ENCODE data around the gene EIF3A.

DNA sequence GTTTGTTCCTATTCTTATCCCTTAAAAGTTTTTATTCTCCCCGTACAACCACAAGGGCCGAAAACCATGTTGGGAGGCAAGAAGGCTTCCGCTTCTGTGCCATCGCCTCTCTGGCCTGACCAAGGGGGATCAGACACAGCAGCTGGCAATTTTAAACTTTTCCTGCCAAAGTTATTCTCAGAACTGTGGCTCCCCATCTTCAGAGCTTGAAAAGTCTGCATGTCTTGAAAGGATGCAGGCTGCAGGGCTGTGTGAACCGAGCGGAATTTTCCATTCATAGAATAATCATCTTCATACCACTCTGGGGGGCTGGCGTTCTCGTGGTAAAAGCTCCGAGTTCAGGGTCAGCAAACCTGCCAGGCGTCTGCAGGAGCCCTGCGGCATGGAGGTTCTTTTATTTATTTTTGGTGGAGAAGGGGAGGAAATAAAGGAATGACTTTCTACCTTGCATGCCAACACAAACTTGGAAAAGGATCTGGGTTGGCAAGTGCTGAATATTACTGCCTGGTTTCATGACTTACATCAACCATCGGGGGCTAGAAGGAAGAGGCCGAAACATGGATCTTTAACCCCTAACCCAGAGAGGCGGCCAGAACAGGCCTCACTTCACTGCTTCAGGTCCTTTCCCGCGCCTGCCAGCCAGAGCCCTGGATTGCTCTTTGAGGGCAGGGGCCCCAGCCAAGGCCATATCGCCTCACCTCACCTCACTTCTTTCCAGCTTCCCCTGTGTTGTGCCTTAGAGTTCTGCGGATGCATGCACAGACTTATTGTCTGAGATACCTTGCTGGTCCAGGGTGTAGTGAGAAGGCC lies 54.1 kb downstream of the EIF3A start:
- TF ChIP-seq, protein P1, sequence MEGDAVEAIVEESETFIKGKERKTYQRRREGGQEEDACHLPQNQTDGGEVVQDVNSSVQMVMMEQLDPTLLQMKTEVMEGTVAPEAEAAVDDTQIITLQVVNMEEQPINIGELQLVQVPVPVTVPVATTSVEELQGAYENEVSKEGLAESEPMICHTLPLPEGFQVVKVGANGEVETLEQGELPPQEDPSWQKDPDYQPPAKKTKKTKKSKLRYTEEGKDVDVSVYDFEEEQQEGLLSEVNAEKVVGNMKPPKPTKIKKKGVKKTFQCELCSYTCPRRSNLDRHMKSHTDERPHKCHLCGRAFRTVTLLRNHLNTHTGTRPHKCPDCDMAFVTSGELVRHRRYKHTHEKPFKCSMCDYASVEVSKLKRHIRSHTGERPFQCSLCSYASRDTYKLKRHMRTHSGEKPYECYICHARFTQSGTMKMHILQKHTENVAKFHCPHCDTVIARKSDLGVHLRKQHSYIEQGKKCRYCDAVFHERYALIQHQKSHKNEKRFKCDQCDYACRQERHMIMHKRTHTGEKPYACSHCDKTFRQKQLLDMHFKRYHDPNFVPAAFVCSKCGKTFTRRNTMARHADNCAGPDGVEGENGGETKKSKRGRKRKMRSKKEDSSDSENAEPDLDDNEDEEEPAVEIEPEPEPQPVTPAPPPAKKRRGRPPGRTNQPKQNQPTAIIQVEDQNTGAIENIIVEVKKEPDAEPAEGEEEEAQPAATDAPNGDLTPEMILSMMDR (IDR thresholded peaks at IDR 0.05), result no peak
- TF ChIP-seq POLR2A (IDR thresholded peaks at IDR 0.05; ENCODE audit: low read depth), result no peak

All from esophagus muscularis mucosa (tissue), 3 donors.